GM23248 (cell line): ENCODE results near the gene STK32A.

ENCODE experiments used
- EZH2 ChIP-seq: fragments of 200-600 bp; sonication (generic); IDR thresholded peaks from 2 replicates; pipeline ENCODE4 v1.6.1; 2018; ENCODE audit warnings: antibody characterized with exemption, mild to moderate bottlenecking; ENCODE audit not compliant: insufficient read depth, poor library complexity, severe bottlenecking
- EZH2phosphoT487 ChIP-seq: fragments of 200-600 bp; sonication (generic); IDR thresholded peaks from 2 replicates; pipeline ENCODE4 v1.6.1; 2018; ENCODE audit warnings: antibody characterized with exemption, moderate library complexity, mild to moderate bottlenecking, low read depth; ENCODE audit not compliant: insufficient read depth

- TF ChIP-seq EZH2 = no peak
- no peak for TF ChIP-seq EZH2phosphoT487
Measured at GRCh38 chr5:147408980-147409379, 174.2 kb downstream of the STK32A start.
